ENCODE measurements around the gene USP17L18. TPM values are rescaled to one million over a fixed set of nuclear protein-coding genes. Genes with fewer than 3 reads are reported as not detected.
"Not testable (repeated sequence)": the region's sequence is repeated elsewhere in the genome, so short reads cannot be mapped to it uniquely, and the experiment has no call there.

USP17L18 gene
- total RNA-seq, 2 donors from 2014 or later: not detected

GRCh38 chr4:9271719-9272118 is 23.3 kb downstream of the USP17L18 start:
- H3K36me3 Mint-ChIP-seq: not testable (repeated sequence)

More at GRCh38 chr4:9271719-9272118, 23.3 kb downstream of the USP17L18 start:
- not testable (repeated sequence) for H3K27ac Mint-ChIP-seq; ATAC-seq; H3K9me3 Mint-ChIP-seq; H3K27me3 Mint-ChIP-seq; H3K4me3 Mint-ChIP-seq; H3K4me1 Mint-ChIP-seq (ENCODE audit: low read depth in 2 of 2)
- peak; percentile 60 for DNase-seq (ENCODE audit: low spot score)

Other genes starting within 250 kb of the USP17L18 start
- not detected for gene FAM90A26, start 78.2 kb upstream of the USP17L18 start, total RNA-seq
- not detected for gene USP17L10, start 38.0 kb upstream of the USP17L18 start, total RNA-seq
- gene USP17L11, start 33.2 kb upstream of the USP17L18 start, total RNA-seq: not detected
- gene USP17L12, start 28.5 kb upstream of the USP17L18 start, total RNA-seq: not detected
- gene USP17L13, start 23.7 kb upstream of the USP17L18 start, total RNA-seq: not detected
- not detected for gene USP17L15, start 14.2 kb upstream of the USP17L18 start, total RNA-seq
- gene USP17L17, start 4.8 kb upstream of the USP17L18 start, total RNA-seq: not detected
- gene USP17L19, start 4.7 kb downstream of the USP17L18 start, total RNA-seq: not detected
- gene USP17L20, start 9.5 kb downstream of the USP17L18 start, total RNA-seq: not detected
- not detected for gene USP17L21, start 14.2 kb downstream of the USP17L18 start, total RNA-seq
- not detected for gene USP17L22, start 19.0 kb downstream of the USP17L18 start, total RNA-seq
- not detected for gene USP17L24, start 76.5 kb downstream of the USP17L18 start, total RNA-seq
- not detected for gene USP17L25, start 81.3 kb downstream of the USP17L18 start, total RNA-seq
- gene USP17L26, start 86.0 kb downstream of the USP17L18 start, total RNA-seq: not detected
- not detected for gene USP17L5, start 90.8 kb downstream of the USP17L18 start, total RNA-seq
- gene USP17L27, start 95.5 kb downstream of the USP17L18 start, total RNA-seq: not detected
- gene USP17L28, start 100.3 kb downstream of the USP17L18 start, total RNA-seq: not detected
- not detected for gene USP17L29, start 105.0 kb downstream of the USP17L18 start, total RNA-seq
- not detected for gene USP17L30, start 114.5 kb downstream of the USP17L18 start, total RNA-seq
- not detected for gene DEFB131A, start 195.8 kb downstream of the USP17L18 start, total RNA-seq

All from natural killer cell treated with Interleukin-12 subunit alpha and Interleukin-12 subunit beta and Interleukin-15 and Interleukin-18, amount 100 ng/mL, for 72 hours (primary cell).